Suprapubic skin (tissue), 4 donors: ENCODE measurements around the gene MUC22. TPM values are rescaled to one million over a fixed set of nuclear protein-coding genes. Genes with fewer than 3 reads are reported as not detected.

Source experiments
- DNase-seq, 2 donors: peaks; one replicate each; pipeline ENCODE4 v3.0.0-alpha.2; 2019; ENCODE audit warnings: low spot score in 2 of 2
- H3K27ac ChIP-seq: fragments of 200-600 bp; sonication (generic); one replicate; pipeline ENCODE4 v1.5.1; 2019
- H3K27me3 ChIP-seq: fragments of 200-600 bp; sonication (generic); one replicate; pipeline ENCODE4 v1.5.1; 2019
- H3K36me3 ChIP-seq: fragments of 200-600 bp; sonication (generic); one replicate; pipeline ENCODE4 v1.5.1; 2019
- H3K4me1 ChIP-seq: fragments of 200-600 bp; sonication (generic); one replicate; pipeline ENCODE4 v1.5.1; 2019
- H3K4me3 ChIP-seq: fragments of 200-600 bp; sonication (generic); one replicate; pipeline ENCODE4 v1.5.1; 2019; ENCODE audit warnings: mild to moderate bottlenecking
- H3K9me3 ChIP-seq: fragments of 200-600 bp; sonication (generic); one replicate; pipeline ENCODE4 v1.5.1; 2019
- EP300 ChIP-seq: sonication (generic); formaldehyde crosslinking; IDR thresholded peaks from one replicate; pipeline ENCODE4 v1.6.1; 2017; ENCODE audit warnings: antibody characterized with exemption
- POLR2A ChIP-seq, 2 donors: fragments of 450-650 bp; IDR thresholded peaks; one replicate each; pipeline ENCODE4 v1.6.1; 2017; ENCODE audit warnings: antibody characterized with exemption in 2 of 2, mild to moderate bottlenecking in 2 of 2, moderate library complexity in 2 of 2
- POLR2AphosphoS5 ChIP-seq, 3 donors: sonication (generic); formaldehyde crosslinking; IDR thresholded peaks; one replicate each; pipeline ENCODE4 v1.6.1; 2017; ENCODE audit warnings: antibody characterized with exemption in 3 of 3
- WGBS: methylation state at CpG from one replicate; pipeline ENCODE4 v1.1.5; 2018; 5-methylcytosine and 5-hydroxymethylcytosine counted together
- total RNA-seq, 4 donors: library from RNA; depleted of rRNA; stranded (reverse); fragments of >200 nt; gene quantifications; one replicate each; pipeline ENCODE4 v1.1.0, GENCODE V29; 2016
- TF ChIP-seq, protein P1 (sequence below), 2 donors: fragments of 200-600 bp in 1 of 2; fragments of 450-650 bp in 1 of 2; sonication (generic) in 1 of 2; IDR thresholded peaks; one replicate each; pipeline ENCODE4 v1.5.1; 2016 to 2019; ENCODE audit warnings: antibody characterized with exemption in 2 of 2, mild to moderate bottlenecking in 1 of 2, moderate library complexity in 1 of 2

The MUC22 gene
- under 1 TPM in 1 of 4 donors, not detected in 3; 0.18 TPM for total RNA-seq

DNA sequence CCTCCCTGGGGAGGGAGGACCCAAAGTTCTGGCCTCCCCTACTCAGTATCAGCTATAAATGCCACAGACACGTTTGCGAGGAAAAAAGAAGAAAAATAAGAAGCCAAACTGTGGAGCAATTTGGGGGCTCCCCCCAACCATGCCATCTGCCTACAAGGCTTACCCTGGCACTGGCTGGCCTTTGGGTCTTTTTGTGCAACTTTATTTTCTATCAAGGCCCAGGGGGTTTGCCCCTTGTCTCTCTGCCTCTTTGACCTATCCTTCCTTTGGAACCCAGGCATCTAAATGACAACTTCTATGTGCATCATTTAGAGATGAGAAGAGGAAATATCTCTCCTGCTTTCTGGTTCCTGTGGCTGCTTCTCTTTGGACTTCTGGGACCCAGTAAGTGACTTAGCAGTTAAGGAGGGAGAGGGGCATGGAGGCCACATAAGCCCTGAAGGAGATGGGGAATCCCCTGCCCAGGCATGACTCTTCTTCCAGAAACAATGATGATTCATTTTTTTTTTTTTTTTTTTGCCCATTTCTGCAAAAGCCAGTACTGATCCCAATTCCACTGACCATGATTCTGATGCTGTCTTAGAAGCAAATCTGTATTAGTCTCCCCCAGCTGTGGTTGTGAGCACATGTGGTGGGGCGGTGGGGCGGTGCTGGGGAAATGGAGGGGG, at the start of gene MUC22:
Gene MUC22 (plus strand): TSS at position 82 of the 668 bp plus-strand sequence. CDS start 233 bp downstream, at position 315.
- Histone ChIP-seq H3K36me3 (no peaks in the 10 kb centered on the region), H3K9me3 (no peaks in the 10 kb centered on the region), H3K27me3 (peaks cover 3% of the 10 kb centered on the region), H3K4me3 (no peak within 1 kb of the TSS), H3K27ac (no peak within 1 kb of the TSS), H3K4me1 (no peaks in the 10 kb centered on the region)
- DNase-seq, result peak in 1 of 2 donors; percentile 21
- TF ChIP-seq, protein P1, sequence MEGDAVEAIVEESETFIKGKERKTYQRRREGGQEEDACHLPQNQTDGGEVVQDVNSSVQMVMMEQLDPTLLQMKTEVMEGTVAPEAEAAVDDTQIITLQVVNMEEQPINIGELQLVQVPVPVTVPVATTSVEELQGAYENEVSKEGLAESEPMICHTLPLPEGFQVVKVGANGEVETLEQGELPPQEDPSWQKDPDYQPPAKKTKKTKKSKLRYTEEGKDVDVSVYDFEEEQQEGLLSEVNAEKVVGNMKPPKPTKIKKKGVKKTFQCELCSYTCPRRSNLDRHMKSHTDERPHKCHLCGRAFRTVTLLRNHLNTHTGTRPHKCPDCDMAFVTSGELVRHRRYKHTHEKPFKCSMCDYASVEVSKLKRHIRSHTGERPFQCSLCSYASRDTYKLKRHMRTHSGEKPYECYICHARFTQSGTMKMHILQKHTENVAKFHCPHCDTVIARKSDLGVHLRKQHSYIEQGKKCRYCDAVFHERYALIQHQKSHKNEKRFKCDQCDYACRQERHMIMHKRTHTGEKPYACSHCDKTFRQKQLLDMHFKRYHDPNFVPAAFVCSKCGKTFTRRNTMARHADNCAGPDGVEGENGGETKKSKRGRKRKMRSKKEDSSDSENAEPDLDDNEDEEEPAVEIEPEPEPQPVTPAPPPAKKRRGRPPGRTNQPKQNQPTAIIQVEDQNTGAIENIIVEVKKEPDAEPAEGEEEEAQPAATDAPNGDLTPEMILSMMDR (IDR thresholded peaks at IDR 0.05), result no peak
- no peak for TF ChIP-seq POLR2A (IDR thresholded peaks at IDR 0.05)
- TF ChIP-seq POLR2AphosphoS5 (IDR thresholded peaks at IDR 0.05), result no peak
- TF ChIP-seq EP300, result no peak
- 75% methylated on average over 4 of the region's 4 CpGs for WGBS

DNA sequence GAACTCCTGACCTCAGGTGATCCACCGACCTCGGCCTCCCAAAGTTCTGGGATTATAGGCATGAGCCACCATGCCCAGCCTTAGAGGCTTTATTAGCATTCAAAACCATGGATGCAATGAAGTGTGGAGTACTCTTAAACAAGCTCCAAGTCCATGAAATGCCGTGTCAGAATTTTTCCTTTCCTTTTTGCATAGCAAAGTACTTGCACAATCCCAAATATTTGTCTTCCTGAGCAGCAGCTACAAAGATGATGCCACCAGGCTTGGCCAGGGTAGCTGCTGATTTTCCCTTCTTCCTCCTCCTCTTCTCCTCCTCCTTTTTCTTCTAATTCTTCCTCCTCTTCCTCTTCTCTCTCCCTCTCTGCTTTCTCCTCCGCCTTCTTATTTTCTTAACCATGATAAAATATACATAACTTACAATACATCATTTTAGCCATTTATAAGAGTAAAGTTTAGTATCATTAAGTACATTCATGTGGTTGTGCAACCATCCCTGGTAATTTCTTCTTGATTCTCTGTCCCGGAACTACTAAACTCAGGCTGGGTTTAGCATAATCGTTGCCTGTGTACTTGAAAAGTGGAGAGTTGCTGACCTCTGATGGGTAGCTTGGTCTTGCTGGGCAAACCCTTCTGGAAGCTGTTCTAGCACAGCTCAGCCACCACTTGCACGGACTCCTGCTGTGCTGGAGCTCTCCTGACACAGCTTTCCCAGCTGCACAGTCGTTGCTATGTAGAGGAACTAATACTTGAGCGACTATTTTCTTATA, 49.2 kb upstream of the MUC22 start:
- TF ChIP-seq POLR2AphosphoS5 (IDR thresholded peaks at IDR 0.05), result no peak
- no peak for TF ChIP-seq POLR2A (IDR thresholded peaks at IDR 0.05)
- TF ChIP-seq, protein P1 (IDR thresholded peaks at IDR 0.05), result no peak
- no peak for TF ChIP-seq EP300
- no peak overlapping the region for H3K4me3 ChIP-seq
- no peak for DNase-seq
- H3K27me3 ChIP-seq, result no peaks in the 10 kb centered on the region
- H3K27ac ChIP-seq, result no peak overlapping the region
- no peaks in the 10 kb centered on the region for H3K9me3 ChIP-seq
- H3K4me1 ChIP-seq, result peaks cover 8% of the 10 kb centered on the region
- H3K36me3 ChIP-seq, result no peaks in the 10 kb centered on the region
- 68% methylated on average over 9 of the region's 9 CpGs for WGBS

DNA sequence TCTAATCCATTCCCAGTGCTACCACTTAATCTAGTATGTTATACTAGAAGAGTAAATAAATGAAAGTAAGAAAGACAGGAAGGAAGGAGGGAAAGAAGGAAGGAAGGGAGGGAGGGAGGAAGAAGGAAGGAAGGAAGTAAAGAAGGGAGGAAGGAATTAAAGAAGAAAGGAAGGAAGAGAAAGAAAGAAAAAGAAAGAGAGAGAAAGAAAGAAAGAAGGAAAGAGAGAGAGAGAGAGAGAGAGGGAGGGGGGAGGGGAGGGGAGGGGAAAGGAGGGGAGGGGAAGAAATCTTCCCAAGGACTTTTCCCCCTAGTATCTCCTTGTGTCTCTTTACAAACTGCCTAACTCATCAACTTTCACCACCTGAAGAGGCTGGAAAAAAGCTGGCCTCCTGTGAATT, 47.6 kb upstream of the MUC22 start:
- H3K4me3 ChIP-seq, result no peak overlapping the region
- H3K27me3 ChIP-seq, result no peaks in the 10 kb centered on the region
- TF ChIP-seq POLR2A (IDR thresholded peaks at IDR 0.05), result no peak
- TF ChIP-seq, protein P1 (IDR thresholded peaks at IDR 0.05), result no peak
- no peak for TF ChIP-seq POLR2AphosphoS5 (IDR thresholded peaks at IDR 0.05)
- no peak for TF ChIP-seq EP300
- peaks cover 4% of the 10 kb centered on the region for H3K4me1 ChIP-seq
- no peak for DNase-seq
- no peak overlapping the region for H3K27ac ChIP-seq
- no peaks in the 10 kb centered on the region for H3K36me3 ChIP-seq
- H3K9me3 ChIP-seq, result no peaks in the 10 kb centered on the region

DNA sequence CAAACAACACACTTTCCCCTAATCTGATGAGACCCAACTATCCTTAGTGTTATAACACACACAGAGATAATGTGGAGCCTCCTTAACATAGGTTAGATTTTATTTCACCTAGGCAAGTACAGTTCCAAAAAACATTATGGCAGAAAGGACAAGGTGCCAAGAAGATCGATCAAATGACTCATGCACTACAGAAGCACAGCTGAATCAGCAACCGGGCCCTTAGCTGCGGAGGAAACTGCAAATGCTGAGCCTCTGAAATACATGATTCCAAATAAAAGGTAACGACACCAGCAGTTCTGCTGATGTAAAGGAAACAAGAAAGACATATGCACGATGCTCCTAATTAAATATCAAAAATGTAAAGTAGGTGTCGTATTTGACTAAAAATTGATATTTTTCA, 46.6 kb upstream of the MUC22 start:
- TF ChIP-seq POLR2A (IDR thresholded peaks at IDR 0.05) (no peak), POLR2AphosphoS5 (IDR thresholded peaks at IDR 0.05) (no peak), EP300 (no peak)
- TF ChIP-seq, protein P1 (IDR thresholded peaks at IDR 0.05), result no peak
- H3K4me1 ChIP-seq, result peaks cover 4% of the 10 kb centered on the region
- WGBS, result 55% methylated on average over 6 of the region's 6 CpGs
- no peak for DNase-seq
- H3K27me3 ChIP-seq, result no peaks in the 10 kb centered on the region
- H3K4me3 ChIP-seq, result no peak overlapping the region
- no peak overlapping the region for H3K27ac ChIP-seq
- no peaks in the 10 kb centered on the region for H3K36me3 ChIP-seq
- no peaks in the 10 kb centered on the region for H3K9me3 ChIP-seq

DNA sequence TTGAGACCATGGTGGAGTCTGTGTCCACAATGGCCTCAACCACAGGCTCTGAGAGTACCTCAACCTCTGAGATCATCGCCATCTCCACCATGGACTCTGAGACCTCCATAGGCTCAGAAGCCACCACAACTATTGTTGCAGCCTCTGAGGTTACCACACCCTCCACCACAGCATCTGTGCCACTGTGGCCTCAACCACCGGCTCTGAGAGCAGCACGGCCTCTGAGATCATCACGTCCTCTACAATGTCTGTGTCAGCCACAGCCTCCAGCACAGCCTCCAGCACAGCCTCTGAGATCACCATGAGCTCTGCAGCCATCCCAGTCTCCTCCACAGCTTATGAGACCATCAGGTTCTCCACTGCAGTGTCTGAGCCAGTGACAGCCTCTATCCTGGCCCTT, 46.2 kb upstream of the MUC22 start:
- H3K9me3 ChIP-seq, result no peaks in the 10 kb centered on the region
- 60% methylated on average over 4 of the region's 4 CpGs for WGBS
- H3K4me3 ChIP-seq, result no peak overlapping the region
- DNase-seq, result no peak
- H3K27me3 ChIP-seq, result no peaks in the 10 kb centered on the region
- TF ChIP-seq POLR2AphosphoS5 (IDR thresholded peaks at IDR 0.05) (no peak), POLR2A (IDR thresholded peaks at IDR 0.05) (no peak), EP300 (no peak)
- TF ChIP-seq, protein P1 (IDR thresholded peaks at IDR 0.05), result no peak
- H3K27ac ChIP-seq, result no peak overlapping the region
- peaks cover 4% of the 10 kb centered on the region for H3K4me1 ChIP-seq
- H3K36me3 ChIP-seq, result no peaks in the 10 kb centered on the region
